Activated CD4-positive, alpha-beta T cell treated with anti-CD3 and anti-CD28 coated beads for 36 hours (primary cell): ENCODE measurements around the gene CTH. TPM values are rescaled to one million over a fixed set of nuclear protein-coding genes. Genes with fewer than 3 reads are reported as not detected.
"Not testable (repeated sequence)": the region's sequence is repeated elsewhere in the genome, so short reads cannot be mapped to it uniquely, and the experiment has no call there.

Experiments
- ATAC-seq: fragments of 200-7000 bp; cut with Tn5 transposase; one replicate; pipeline ENCODE4 v1.10.0; 2021; ENCODE audit warnings: mild to moderate bottlenecking, moderate library complexity
- CTCF ChIA-PET: fragments of 350-600 bp; sonication (Branson Sonifier 250); formaldehyde crosslinking; loops from one replicate; lab custom pipeline; 2021; ENCODE audit warnings: antibody characterized with exemption; lab: Charles Lee
- POLR2A ChIA-PET: fragments of 350-600 bp; sonication (Branson Sonifier 250); formaldehyde crosslinking; loops from one replicate; lab custom pipeline; 2021; ENCODE audit warnings: antibody characterized with exemption, inconsistent platforms; lab: Charles Lee
- DNase-seq: peaks from one replicate; pipeline ENCODE4 v3.0.0-alpha.2; 2020
- H3K27ac Mint-ChIP-seq: one replicate; pipeline ENCODE4 v1.8.0; 2021; ENCODE audit warnings: mixed read lengths
- H3K27me3 Mint-ChIP-seq: one replicate; pipeline ENCODE4 v1.8.0; 2021; ENCODE audit warnings: mixed read lengths
- H3K36me3 Mint-ChIP-seq: one replicate; pipeline ENCODE4 v1.8.0; 2021; ENCODE audit warnings: low read depth, mixed read lengths
- H3K4me1 Mint-ChIP-seq: one replicate; pipeline ENCODE4 v1.8.0; 2021; ENCODE audit warnings: mixed read lengths
- H3K4me3 Mint-ChIP-seq: one replicate; pipeline ENCODE4 v1.8.0; 2021; ENCODE audit warnings: mild to moderate bottlenecking, moderate library complexity, mixed read lengths
- H3K9me3 Mint-ChIP-seq: one replicate; pipeline ENCODE4 v1.8.0; 2021; ENCODE audit warnings: low read depth, mixed read lengths
- intact Hi-C, 2 experiments: fragments of 100-400 bp; cut with DNase I in 1 of 2; cut with micrococcal nuclease in 1 of 2; formaldehyde crosslinking; loops; one replicate each; pipeline versions ENCODE4 v1.14.2 to v1.15.1; 2022 to 2024; cut with DNase I, micrococcal nuclease
- total RNA-seq, 2 experiments: library from RNA; stranded (reverse); gene quantifications; one replicate each; pipeline ENCODE4 v1.2.3, GENCODE V29; 2021

CTH gene
- total RNA-seq, 2 experiments from 2014 or later = 25.3 to 29.8 TPM

DNA sequence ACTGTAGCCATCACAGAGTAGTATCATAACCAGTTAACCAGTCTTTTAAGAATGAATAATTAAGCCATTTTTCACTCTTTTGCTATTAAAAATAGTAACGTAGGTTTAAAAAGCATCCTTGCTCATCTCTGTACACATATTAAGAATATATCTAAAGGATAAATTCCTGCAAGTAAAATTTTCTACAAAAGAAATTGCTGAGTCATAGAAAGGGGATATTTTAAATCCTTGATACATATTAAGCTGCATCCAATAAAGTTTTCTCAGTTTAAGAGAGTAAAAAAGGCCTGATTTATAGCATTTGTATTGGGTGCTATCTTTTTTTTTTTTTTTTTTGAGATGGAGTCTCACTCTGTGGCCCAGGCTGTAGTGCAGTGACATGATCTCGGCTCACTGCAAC, 1.9 kb upstream of the CTH start:
- intact Hi-C loops = no loop called here
- peaks cover 6% of the 10 kb centered on the region for H3K27me3 Mint-ChIP-seq
- no peaks in the 10 kb centered on the region for H3K9me3 Mint-ChIP-seq
- H3K4me1 Mint-ChIP-seq = peaks cover 13% of the 10 kb centered on the region
- ChIA-PET CTCF (interaction anchor here (0.7 kb wide), 1 partner anchor 261 kb away, joined by 5 read pairs; no protein-coding TSS in a partner anchor), POLR2A (no interaction called here)
- no peak overlapping the region for H3K27ac Mint-ChIP-seq
- ATAC-seq (no peak), DNase-seq (no peak)
- H3K36me3 Mint-ChIP-seq = no peaks in the 10 kb centered on the region
- no peak overlapping the region for H3K4me3 Mint-ChIP-seq

DNA sequence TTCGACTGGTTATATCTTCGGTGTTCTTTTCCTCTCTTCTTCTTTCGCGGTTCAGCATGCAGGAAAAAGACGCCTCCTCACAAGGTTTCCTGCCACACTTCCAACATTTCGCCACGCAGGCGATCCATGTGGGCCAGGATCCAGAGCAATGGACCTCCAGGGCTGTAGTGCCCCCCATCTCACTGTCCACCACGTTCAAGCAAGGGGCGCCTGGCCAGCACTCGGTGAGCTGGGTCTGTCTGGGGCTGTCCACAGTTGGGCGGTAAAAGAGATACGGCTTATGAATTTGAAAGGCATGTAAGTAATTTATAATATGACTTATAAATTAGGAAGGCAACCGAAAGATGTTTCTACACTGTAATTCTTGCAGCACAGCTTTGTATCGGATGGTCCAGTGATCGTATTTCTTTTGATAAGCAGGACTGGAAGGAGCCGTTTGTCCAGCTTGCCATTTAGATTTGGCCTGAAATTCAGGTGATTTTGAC, 334 bp downstream of the CTH start:
- DNase-seq (no peak), ATAC-seq (no peak)
- Mint-ChIP-seq H3K36me3 (peaks cover 2% of the 10 kb centered on the region), H3K9me3 (no peaks in the 10 kb centered on the region), H3K4me1 (peaks cover 13% of the 10 kb centered on the region), H3K27me3 (no peaks in the 10 kb centered on the region), H3K4me3 (peak overlapping the region; percentile 90), H3K27ac (peak overlapping the region; percentile 83)
- POLR2A ChIA-PET = interaction anchor here (0.7 to 3.5 kb wide), 6 partner anchors 28 to 190 kb away, joined by 3 to 48 read pairs (median 4); partner anchors contain the start of genes ANKRD13C and SRSF11
- CTCF ChIA-PET = interaction anchor here (0.6 to 3.0 kb wide), 8 partner anchors 10 to 76 kb away, joined by 3 to 16 read pairs (median 4); partner anchors contain the start of gene ANKRD13C
- intact Hi-C loops = loop anchor here (1.0 to 5.0 kb wide), 6 partner anchors 57 to 669 kb away; partner anchors contain the start of genes LRRC40 (in 2 of the 2), SRSF11 (in 2 of the 2), ZRANB2 (in 2 of the 2) and ANKRD13C (in 1 of the 2)

DNA sequence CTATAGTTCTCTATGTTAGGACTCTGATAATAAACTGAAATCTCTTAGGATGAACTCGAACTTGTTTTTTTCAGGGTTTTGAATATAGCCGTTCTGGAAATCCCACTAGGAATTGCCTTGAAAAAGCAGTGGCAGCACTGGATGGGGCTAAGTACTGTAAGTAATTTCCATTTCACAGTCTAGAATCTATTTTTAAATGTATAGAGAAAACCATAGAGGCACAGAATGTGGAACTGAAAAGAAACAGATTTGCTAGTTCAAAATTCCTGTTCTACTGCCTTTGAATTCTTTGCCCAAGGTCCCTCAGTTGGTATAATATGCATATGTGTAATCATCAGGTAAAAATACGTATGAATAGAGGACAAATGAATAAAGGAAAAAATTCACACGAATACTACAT, 4.8 kb downstream of the CTH start:
- ChIA-PET CTCF (no interaction called here), POLR2A (no interaction called here)
- Mint-ChIP-seq H3K27me3 (no peaks in the 10 kb centered on the region), H3K36me3 (peaks cover 14% of the 10 kb centered on the region), H3K4me1 (peaks cover 7% of the 10 kb centered on the region), H3K27ac (no peak overlapping the region), H3K9me3 (no peaks in the 10 kb centered on the region), H3K4me3 (no peak overlapping the region)
- no peak for ATAC-seq
- intact Hi-C loops = no loop called here
- no peak for DNase-seq

DNA sequence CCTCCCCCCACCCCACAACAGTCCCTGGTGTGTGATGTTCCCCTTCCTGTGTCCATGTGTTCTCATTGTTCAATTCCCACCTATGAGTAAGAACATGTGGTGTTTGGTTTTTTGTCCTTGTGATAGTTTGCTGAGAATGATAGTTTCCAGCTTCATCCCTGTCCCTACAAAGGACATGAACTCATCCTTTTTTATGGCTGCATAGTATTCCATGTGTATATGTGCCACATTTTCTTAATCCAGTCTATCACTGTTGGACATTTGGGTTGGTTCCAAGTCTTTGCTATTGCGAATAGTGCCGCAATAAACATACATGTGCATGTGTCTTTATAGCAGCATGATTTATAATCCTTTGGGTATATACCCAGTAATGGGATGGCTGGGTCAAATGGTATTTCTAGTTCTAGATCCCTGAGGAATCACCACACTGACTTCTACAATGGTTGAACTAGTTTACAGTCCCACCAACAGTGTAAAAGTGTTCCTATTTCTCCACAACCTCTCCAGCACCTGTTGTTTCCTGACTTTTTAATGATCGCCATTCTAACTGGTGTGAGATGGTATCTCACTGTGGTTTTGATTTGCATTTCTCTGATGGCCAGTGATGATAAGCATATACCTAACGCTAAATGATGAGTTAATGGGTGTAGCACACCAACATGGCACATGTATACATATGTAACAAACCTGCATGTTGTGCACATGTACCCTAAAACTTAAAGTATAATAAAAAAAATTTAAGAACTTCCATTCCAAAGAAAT, 8.1 kb downstream of the CTH start:
- H3K27ac Mint-ChIP-seq, H3K4me3 Mint-ChIP-seq, ATAC-seq, CTCF ChIA-PET, H3K4me1 Mint-ChIP-seq, intact Hi-C loops, DNase-seq, POLR2A ChIA-PET, H3K27me3 Mint-ChIP-seq, H3K9me3 Mint-ChIP-seq: not testable (repeated sequence)
- peaks cover 16% of the 10 kb centered on the region for H3K36me3 Mint-ChIP-seq

DNA sequence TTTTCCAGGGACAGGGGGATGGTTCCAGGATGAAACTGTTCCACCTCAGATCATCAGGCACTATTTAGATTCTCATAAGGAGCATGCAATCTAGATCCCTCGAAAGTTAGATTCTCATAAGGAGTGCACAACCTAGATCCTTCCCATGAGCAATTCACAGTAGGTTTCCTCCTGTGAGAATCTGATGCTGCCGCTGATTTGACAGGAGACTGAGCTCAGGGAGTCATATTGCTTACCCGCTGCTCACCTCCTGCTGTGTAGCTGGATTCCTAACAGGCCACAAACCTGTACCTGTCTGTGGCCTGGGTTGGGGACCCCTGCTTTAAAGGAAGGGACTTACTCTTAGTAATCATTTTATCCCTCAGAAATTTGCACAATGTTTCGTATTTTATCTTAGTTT, 9.3 kb downstream of the CTH start:
- Mint-ChIP-seq H3K9me3 (no peaks in the 10 kb centered on the region), H3K36me3 (peaks cover 21% of the 10 kb centered on the region), H3K27me3 (no peaks in the 10 kb centered on the region), H3K27ac (no peak overlapping the region), H3K4me3 (no peak overlapping the region), H3K4me1 (no peaks in the 10 kb centered on the region)
- no peak for DNase-seq
- intact Hi-C loops = no loop called here
- ChIA-PET POLR2A (no interaction called here), CTCF (interaction anchor here (0.6 kb wide), 1 partner anchor 835 kb away, joined by 3 read pairs; no protein-coding TSS in a partner anchor)
- ATAC-seq = no peak

DNA sequence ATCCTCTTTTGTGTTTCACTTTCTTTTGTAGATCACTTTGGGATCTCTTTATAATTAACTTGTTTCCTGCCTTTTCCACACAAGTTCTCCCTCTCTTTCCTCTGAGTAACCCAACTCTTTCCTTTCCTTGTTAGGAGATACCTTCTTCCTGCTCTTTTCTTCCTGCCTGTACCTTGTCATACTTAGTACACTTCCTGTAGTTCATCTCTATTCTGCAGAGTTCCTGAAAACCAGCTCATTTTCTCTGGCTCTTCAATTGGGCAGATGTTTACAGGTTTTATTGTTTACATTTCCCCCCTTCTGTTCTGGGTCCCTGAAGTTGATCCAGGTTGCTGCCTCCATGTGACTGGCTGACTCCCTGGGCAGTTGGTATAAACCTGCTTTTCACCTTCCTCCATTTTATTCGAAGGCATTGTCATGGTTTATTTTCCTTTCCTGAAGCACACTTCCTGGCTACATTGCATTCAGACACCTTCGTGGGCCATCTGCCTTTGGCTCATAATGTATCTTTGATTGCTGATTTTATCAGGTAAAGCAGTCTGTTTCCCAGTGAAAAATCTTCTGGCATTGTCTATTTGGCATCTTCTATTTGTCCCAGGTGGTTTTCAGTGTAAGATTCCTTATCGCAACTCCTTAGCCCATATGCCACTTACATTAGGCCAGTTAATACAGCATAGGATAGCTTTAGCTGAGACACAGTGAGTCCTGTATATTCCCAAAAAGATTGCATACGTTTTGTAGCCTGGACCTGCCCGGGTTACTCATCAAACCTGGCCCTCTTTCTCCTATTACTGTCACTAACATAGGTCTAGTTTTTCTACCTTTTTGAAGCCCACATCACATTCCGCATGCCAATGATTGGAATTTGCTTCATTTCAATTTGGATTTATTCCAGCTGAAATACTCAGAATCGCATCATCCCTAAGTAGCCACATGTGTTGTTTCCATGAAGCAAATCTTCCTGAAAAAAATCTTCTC, 15.4 kb downstream of the CTH start:
- ChIA-PET CTCF (no interaction called here), POLR2A (no interaction called here)
- H3K9me3 Mint-ChIP-seq = no peaks in the 10 kb centered on the region
- H3K4me1 Mint-ChIP-seq = no peaks in the 10 kb centered on the region
- ATAC-seq = no peak
- no peaks in the 10 kb centered on the region for H3K27me3 Mint-ChIP-seq
- DNase-seq = no peak
- H3K36me3 Mint-ChIP-seq = peaks cover 21% of the 10 kb centered on the region
- H3K27ac Mint-ChIP-seq = no peak overlapping the region
- intact Hi-C loops = no loop called here
- H3K4me3 Mint-ChIP-seq = no peak overlapping the region

DNA sequence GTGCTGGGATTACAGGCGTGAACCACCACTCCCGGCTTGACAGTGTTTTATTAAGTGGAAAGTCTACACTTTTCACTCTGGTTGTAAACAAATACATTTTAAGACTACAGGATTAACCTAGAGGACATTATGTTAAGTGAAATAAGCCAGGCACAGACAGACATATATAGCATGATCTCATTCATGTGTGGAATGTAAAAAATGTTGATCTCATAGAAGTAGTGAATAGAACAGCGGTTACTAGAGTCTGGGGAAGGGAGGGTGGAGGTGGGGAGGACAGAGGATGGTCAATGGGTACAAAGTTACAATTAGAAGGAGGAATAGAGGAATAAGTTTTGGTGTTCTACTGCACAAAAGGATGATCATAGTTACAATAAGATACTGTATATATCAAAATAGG, 16.9 kb downstream of the CTH start:
- Mint-ChIP-seq H3K27ac (no peak overlapping the region), H3K36me3 (peaks cover 32% of the 10 kb centered on the region), H3K27me3 (no peaks in the 10 kb centered on the region), H3K9me3 (no peaks in the 10 kb centered on the region), H3K4me1 (no peaks in the 10 kb centered on the region), H3K4me3 (no peak overlapping the region)
- no peak for ATAC-seq
- ChIA-PET CTCF (interaction anchor here (0.8 kb wide), 2 partner anchors 37 to 77 kb away, joined by 3 read pairs; no protein-coding TSS in a partner anchor), POLR2A (no interaction called here)
- DNase-seq = no peak
- intact Hi-C loops = no loop called here

DNA sequence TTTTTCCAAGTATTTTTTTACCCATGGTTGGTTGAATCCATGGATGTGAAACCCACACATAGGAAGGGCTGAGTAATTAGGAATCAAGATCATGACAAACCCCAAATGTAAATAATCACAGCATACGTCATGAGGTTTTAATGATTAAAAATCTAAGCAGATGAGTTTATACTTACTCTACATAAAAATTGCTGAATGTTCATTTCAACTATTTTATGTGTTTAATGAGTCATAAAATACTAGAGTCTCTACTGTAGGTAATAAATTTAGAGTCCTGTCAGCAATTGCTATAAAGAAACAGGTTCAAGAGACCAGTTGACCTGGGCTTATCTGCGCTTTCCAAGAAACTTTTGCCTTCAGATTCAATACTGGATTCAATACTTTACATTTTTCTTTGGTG, 18.2 kb downstream of the CTH start:
- peaks cover 37% of the 10 kb centered on the region for H3K36me3 Mint-ChIP-seq
- DNase-seq = no peak
- no peak overlapping the region for H3K27ac Mint-ChIP-seq
- ATAC-seq = no peak
- H3K27me3 Mint-ChIP-seq = no peaks in the 10 kb centered on the region
- H3K4me1 Mint-ChIP-seq = no peaks in the 10 kb centered on the region
- intact Hi-C loops = no loop called here
- ChIA-PET POLR2A (no interaction called here), CTCF (no interaction called here)
- no peak overlapping the region for H3K4me3 Mint-ChIP-seq
- H3K9me3 Mint-ChIP-seq = no peaks in the 10 kb centered on the region

DNA sequence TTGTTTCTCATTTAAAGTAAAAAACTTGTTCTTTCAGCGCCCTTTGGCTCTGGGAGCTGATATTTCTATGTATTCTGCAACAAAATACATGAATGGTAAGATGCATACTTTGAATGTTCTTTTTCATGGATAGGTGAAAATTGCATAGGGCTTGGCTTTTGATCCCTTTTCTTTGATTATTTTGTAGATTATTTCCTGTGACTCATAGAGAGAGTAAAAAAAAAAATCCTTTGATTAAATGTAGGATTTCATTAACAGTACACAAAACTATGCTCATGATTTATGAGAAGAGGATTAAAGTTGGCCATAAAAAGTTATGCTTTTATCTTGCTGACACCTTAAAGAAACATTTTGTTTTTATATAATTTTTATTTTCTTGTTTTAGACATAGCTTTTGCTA, 18.7 kb downstream of the CTH start:
- Mint-ChIP-seq H3K36me3 (peaks cover 36% of the 10 kb centered on the region), H3K27me3 (no peaks in the 10 kb centered on the region), H3K9me3 (no peaks in the 10 kb centered on the region), H3K4me1 (no peaks in the 10 kb centered on the region), H3K4me3 (no peak overlapping the region), H3K27ac (no peak overlapping the region)
- DNase-seq (no peak), ATAC-seq (no peak)
- intact Hi-C loops = no loop called here
- POLR2A ChIA-PET = no interaction called here
- CTCF ChIA-PET = no interaction called here

DNA sequence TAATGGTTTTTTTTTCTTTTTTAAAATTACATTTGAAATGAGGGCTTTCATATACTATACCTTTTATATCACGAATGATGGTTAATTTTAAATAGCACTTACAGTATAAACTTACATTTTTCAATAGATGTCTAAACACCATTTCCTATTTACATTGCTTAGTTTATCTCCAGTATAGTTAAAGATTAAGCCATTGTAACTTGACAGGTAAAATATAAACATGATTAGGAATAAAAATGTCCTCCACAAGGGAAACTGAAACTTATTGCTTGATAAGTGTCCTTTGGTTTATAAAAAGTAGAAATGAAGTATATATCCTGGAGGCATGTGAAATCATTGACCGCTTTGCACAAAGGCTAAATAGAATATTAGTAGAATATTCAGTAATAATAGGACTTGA, 20.2 kb downstream of the CTH start:
- Mint-ChIP-seq H3K9me3 (no peaks in the 10 kb centered on the region), H3K4me1 (no peaks in the 10 kb centered on the region), H3K27ac (no peak overlapping the region), H3K4me3 (no peak overlapping the region), H3K27me3 (no peaks in the 10 kb centered on the region), H3K36me3 (peaks cover 32% of the 10 kb centered on the region)
- intact Hi-C loops = no loop called here
- CTCF ChIA-PET = no interaction called here
- DNase-seq (no peak), ATAC-seq (no peak)
- POLR2A ChIA-PET = no interaction called here

DNA sequence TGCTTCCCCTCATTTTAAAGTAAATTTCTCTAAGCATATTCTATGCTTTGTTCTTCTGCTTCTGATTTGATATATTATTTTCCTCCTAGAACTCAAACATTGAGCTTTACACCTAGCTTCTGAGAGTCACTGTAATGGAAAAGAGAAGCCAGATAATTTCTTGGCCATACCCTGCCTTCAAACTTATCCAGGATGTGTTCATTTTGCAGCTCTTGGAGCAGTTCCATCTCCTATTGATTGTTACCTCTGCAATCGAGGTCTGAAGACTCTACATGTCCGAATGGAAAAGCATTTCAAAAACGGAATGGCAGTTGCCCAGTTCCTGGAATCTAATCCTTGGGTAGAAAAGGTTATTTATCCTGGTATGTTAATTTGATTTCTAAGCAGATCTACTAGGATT, 20.8 kb downstream of the CTH start:
- intact Hi-C loops = no loop called here
- no peaks in the 10 kb centered on the region for H3K27me3 Mint-ChIP-seq
- H3K9me3 Mint-ChIP-seq = no peaks in the 10 kb centered on the region
- no peaks in the 10 kb centered on the region for H3K4me1 Mint-ChIP-seq
- DNase-seq = no peak
- ChIA-PET CTCF (no interaction called here), POLR2A (no interaction called here)
- no peak overlapping the region for H3K27ac Mint-ChIP-seq
- H3K36me3 Mint-ChIP-seq = peaks cover 36% of the 10 kb centered on the region
- no peak for ATAC-seq
- no peak overlapping the region for H3K4me3 Mint-ChIP-seq
